Measurements from ENCODE around the gene B3GLCT. TPM values are rescaled to one million over a fixed set of nuclear protein-coding genes. Genes with fewer than 3 reads are reported as not detected.

B3GLCT gene
- total and polyA plus RNA-seq, 2 donors (not counting 3 experiments of a cell fraction or from before 2014, with no cell fraction given) = 5.2 to 14.6 TPM

DNA sequence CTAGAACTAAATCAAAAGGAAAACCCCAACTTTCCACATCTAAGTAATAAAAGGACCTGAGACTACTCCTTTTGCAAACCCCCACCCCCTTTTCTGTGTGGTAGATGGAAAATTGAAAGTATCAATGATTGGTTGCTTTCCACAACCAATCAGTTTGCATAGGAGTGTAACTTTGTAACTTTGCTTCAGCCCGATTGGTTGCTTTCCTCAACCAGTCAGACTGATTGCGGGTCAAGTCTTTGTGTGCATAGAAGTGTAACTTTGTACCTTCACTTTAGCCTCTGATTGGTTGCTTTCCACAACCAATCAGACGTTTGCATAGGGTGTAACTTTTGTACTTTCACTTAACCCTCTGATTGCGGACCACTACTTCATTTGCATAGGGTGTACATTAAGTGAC lies 8.0 kb upstream of the B3GLCT start:
- TF ChIP-seq JUN (IDR thresholded peaks at IDR 0.05; ENCODE audit: borderline replicate concordance, insufficient read depth, insufficient read length, low read depth) (no peak), GATA2 (IDR thresholded peaks at IDR 0.05; ENCODE audit: insufficient read depth, insufficient read length, low read depth, low read length) (no peak), POLR2A (IDR thresholded peaks at IDR 0.05; ENCODE audit: low read depth, low read length) (no peak), MYC (IDR thresholded peaks at IDR 0.05; ENCODE audit: low read depth, low read length) (no peak), MAX (IDR thresholded peaks at IDR 0.05; ENCODE audit: insufficient read depth, insufficient read length) (no peak), EZH2 (IDR thresholded peaks at IDR 0.05; ENCODE audit: borderline replicate concordance, low read depth, low read length, severe bottlenecking) (no peak), FOS (IDR thresholded peaks at IDR 0.05; ENCODE audit: borderline replicate concordance, insufficient read depth, low read length) (no peak), POLR2AphosphoS5 (IDR thresholded peaks at IDR 0.05; ENCODE audit: insufficient read depth, low read depth, low read length) (no peak)
- TF ChIP-seq, protein P1, sequence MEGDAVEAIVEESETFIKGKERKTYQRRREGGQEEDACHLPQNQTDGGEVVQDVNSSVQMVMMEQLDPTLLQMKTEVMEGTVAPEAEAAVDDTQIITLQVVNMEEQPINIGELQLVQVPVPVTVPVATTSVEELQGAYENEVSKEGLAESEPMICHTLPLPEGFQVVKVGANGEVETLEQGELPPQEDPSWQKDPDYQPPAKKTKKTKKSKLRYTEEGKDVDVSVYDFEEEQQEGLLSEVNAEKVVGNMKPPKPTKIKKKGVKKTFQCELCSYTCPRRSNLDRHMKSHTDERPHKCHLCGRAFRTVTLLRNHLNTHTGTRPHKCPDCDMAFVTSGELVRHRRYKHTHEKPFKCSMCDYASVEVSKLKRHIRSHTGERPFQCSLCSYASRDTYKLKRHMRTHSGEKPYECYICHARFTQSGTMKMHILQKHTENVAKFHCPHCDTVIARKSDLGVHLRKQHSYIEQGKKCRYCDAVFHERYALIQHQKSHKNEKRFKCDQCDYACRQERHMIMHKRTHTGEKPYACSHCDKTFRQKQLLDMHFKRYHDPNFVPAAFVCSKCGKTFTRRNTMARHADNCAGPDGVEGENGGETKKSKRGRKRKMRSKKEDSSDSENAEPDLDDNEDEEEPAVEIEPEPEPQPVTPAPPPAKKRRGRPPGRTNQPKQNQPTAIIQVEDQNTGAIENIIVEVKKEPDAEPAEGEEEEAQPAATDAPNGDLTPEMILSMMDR (IDR thresholded peaks at IDR 0.05; ENCODE audit: extremely low read depth in 1 of 2, insufficient read depth in 1 of 2, low read depth in 1 of 2, low read length in 2 of 2) = no peak
- Histone ChIP-seq H4K20me1 (replicated peaks; ENCODE audit: control insufficient read depth, extremely low read depth, insufficient read depth, low read length) (no peaks in the 10 kb centered on the region), H2AFZ (ENCODE audit: low read depth, low read length) (no peak overlapping the region), H3K9me1 (replicated peaks; ENCODE audit: control insufficient read depth, extremely low read depth, insufficient read depth, low read length) (no peaks in the 10 kb centered on the region), H3K27ac (ENCODE audit: insufficient read depth, low read depth, low read length) (no peak overlapping the region), H3K4me3 (replicated peaks in 1 of 3; ENCODE audit: insufficient read depth in 1 of 3, low read depth in 1 of 3, low read length in 3 of 3) (no peak overlapping the region), H3K4me2 (ENCODE audit: insufficient read depth, low read length) (no peak overlapping the region), H3K9ac (replicated peaks; ENCODE audit: extremely low read depth, insufficient read depth, low read length) (no peak overlapping the region), H3K27me3 (ENCODE audit: control insufficient read depth in 2 of 2, insufficient read depth in 2 of 2, low read length in 2 of 2) (peaks cover 12 to 18% of the 10 kb centered on the region in 2 experiments), H3K36me3 (ENCODE audit: control insufficient read depth in 2 of 2, extremely low read depth in 1 of 2, insufficient read depth in 2 of 2, low read length in 2 of 2) (no peaks in the 10 kb centered on the region), H3K4me1 (ENCODE audit: control insufficient read depth, extremely low read depth, insufficient read depth, low read length) (peaks cover 2% of the 10 kb centered on the region), H3K9me3 (replicated peaks; ENCODE audit: control insufficient read depth, insufficient read depth, low read length) (no peaks in the 10 kb centered on the region), H3K79me2 (ENCODE audit: control insufficient read depth, insufficient read depth, low read length) (no peaks in the 10 kb centered on the region)
- intact Hi-C loops (cut with micrococcal nuclease) = no loop called here
- dilution Hi-C loops (cut with MboI; ENCODE audit: extremely low pct_ligation_motif_present, low sequenced_read_pairs) = no loop called here
- DNase-seq (ENCODE audit: low read depth, low spot score) = no peak
- CTCF ChIA-PET = no interaction called here
- FAIRE-seq = no peak
- BruUV-seq (replicated peaks) = no TSS peak
- POLR2A ChIA-PET = no interaction called here

All from endothelial cell of umbilical vein (primary cell).